ENCODE data around the gene IFT122. TPM values are rescaled to one million over a fixed set of nuclear protein-coding genes. Genes with fewer than 3 reads are reported as not detected.
A peak's percentile ranks its signal among the peaks of the same experiment; 100 is the strongest.
"Not testable (repeated sequence)": the region's sequence is repeated elsewhere in the genome, so short reads cannot be mapped to it uniquely, and the experiment has no call there.

The IFT122 gene
- total RNA-seq, 1 donor from 2014 or later = 42.3 TPM

- H3K27me3 ChIP-seq (ENCODE audit: control insufficient read depth in 3 of 3, insufficient read depth in 3 of 3, low read length in 3 of 3) = no peaks in the 10 kb centered on the region
- peaks cover 28 to 31% (median 29%) of the 10 kb centered on the region in 3 donors for H3K4me1 ChIP-seq (ENCODE audit: control insufficient read depth in 3 of 3, insufficient read depth in 3 of 3, low read length in 3 of 3)
- peaks cover 0 to 16% (median 9%) of the 10 kb centered on the region in 3 donors for H3K36me3 ChIP-seq (ENCODE audit: control insufficient read depth in 3 of 3, insufficient read depth in 3 of 3, low read length in 3 of 3)
- no peaks in the 10 kb centered on the region for H3K9me3 ChIP-seq (ENCODE audit: control insufficient read depth in 3 of 3, low read length in 3 of 3)
- no peak overlapping the region for H3K4me3 ChIP-seq (ENCODE audit: low read length in 3 of 3)
- H3K9ac ChIP-seq (ENCODE audit: low read depth in 1 of 3, low read length in 3 of 3) = peak overlapping the region in 1 of 3 donors; percentile 16
- peak overlapping the region; percentile 60 for H3K27ac ChIP-seq (ENCODE audit: low read depth, low read length)
These were observed 41.8 kb downstream of the IFT122 start for GRCh38 chr3:129481766-129482332.

GRCh38 chr3:129482721-129483120 lies 42.7 kb downstream of the IFT122 start:
- Histone ChIP-seq H3K9ac (ENCODE audit: low read depth in 1 of 3, low read length in 3 of 3) (no peak overlapping the region), H3K4me3 (ENCODE audit: low read length in 3 of 3) (no peak overlapping the region), H3K27me3 (ENCODE audit: control insufficient read depth in 3 of 3, insufficient read depth in 3 of 3, low read length in 3 of 3) (no peaks in the 10 kb centered on the region), H3K9me3 (ENCODE audit: control insufficient read depth in 3 of 3, low read length in 3 of 3) (no peaks in the 10 kb centered on the region), H3K36me3 (ENCODE audit: control insufficient read depth in 3 of 3, insufficient read depth in 3 of 3, low read length in 3 of 3) (peaks cover 0 to 10% (median 9%) of the 10 kb centered on the region in 3 donors), H3K4me1 (ENCODE audit: control insufficient read depth in 3 of 3, insufficient read depth in 3 of 3, low read length in 3 of 3) (peaks cover 36 to 39% (median 37%) of the 10 kb centered on the region in 3 donors), H3K27ac (ENCODE audit: low read depth, low read length) (no peak overlapping the region)

GRCh38 chr3:129483870-129484269 lies 43.8 kb downstream of the IFT122 start:
- no peak overlapping the region for H3K27ac ChIP-seq (ENCODE audit: low read depth, low read length)
- no peak overlapping the region for H3K4me3 ChIP-seq (ENCODE audit: low read length in 3 of 3)
- H3K9ac ChIP-seq (ENCODE audit: low read depth in 1 of 3, low read length in 3 of 3) = no peak overlapping the region
- no peaks in the 10 kb centered on the region for H3K9me3 ChIP-seq (ENCODE audit: control insufficient read depth in 3 of 3, low read length in 3 of 3)
- H3K27me3 ChIP-seq (ENCODE audit: control insufficient read depth in 3 of 3, insufficient read depth in 3 of 3, low read length in 3 of 3) = no peaks in the 10 kb centered on the region
- H3K36me3 ChIP-seq (ENCODE audit: control insufficient read depth in 3 of 3, insufficient read depth in 3 of 3, low read length in 3 of 3) = peaks cover 0 to 8% (median 6%) of the 10 kb centered on the region in 3 donors
- peaks cover 39 to 44% (median 41%) of the 10 kb centered on the region in 3 donors for H3K4me1 ChIP-seq (ENCODE audit: control insufficient read depth in 3 of 3, insufficient read depth in 3 of 3, low read length in 3 of 3)

- H3K4me1 ChIP-seq (ENCODE audit: control insufficient read depth in 3 of 3, insufficient read depth in 3 of 3, low read length in 3 of 3) = peaks cover 42 to 49% (median 44%) of the 10 kb centered on the region in 3 donors
- not testable (repeated sequence) for H3K27me3 ChIP-seq (ENCODE audit: control insufficient read depth in 3 of 3, insufficient read depth in 3 of 3, low read length in 3 of 3); H3K4me3 ChIP-seq (ENCODE audit: low read length in 3 of 3); H3K9me3 ChIP-seq (ENCODE audit: control insufficient read depth in 3 of 3, low read length in 3 of 3); H3K9ac ChIP-seq (ENCODE audit: low read depth in 1 of 3, low read length in 3 of 3); H3K36me3 ChIP-seq (ENCODE audit: control insufficient read depth in 3 of 3, insufficient read depth in 3 of 3, low read length in 3 of 3)
- peak overlapping the region; percentile 70 for H3K27ac ChIP-seq (ENCODE audit: low read depth, low read length)
These were observed 45.1 kb downstream of the IFT122 start for GRCh38 chr3:129485146-129485545.

GRCh38 chr3:129485721-129486663 lies 46.0 kb downstream of the IFT122 start:
- H3K9me3 ChIP-seq (ENCODE audit: control insufficient read depth in 3 of 3, low read length in 3 of 3) = no peaks in the 10 kb centered on the region
- H3K36me3 ChIP-seq (ENCODE audit: control insufficient read depth in 3 of 3, insufficient read depth in 3 of 3, low read length in 3 of 3) = peaks cover 0 to 2% (median 0%) of the 10 kb centered on the region in 3 donors
- H3K27me3 ChIP-seq (ENCODE audit: control insufficient read depth in 3 of 3, insufficient read depth in 3 of 3, low read length in 3 of 3) = no peaks in the 10 kb centered on the region
- H3K9ac ChIP-seq (ENCODE audit: low read depth in 1 of 3, low read length in 3 of 3) = peak overlapping the region in 1 of 3 donors; percentile 20
- no peak overlapping the region for H3K4me3 ChIP-seq (ENCODE audit: low read length in 3 of 3)
- peak overlapping the region; percentile 70 for H3K27ac ChIP-seq (ENCODE audit: low read depth, low read length)
- peaks cover 49 to 55% (median 49%) of the 10 kb centered on the region in 3 donors for H3K4me1 ChIP-seq (ENCODE audit: control insufficient read depth in 3 of 3, insufficient read depth in 3 of 3, low read length in 3 of 3)

GRCh38 chr3:129486664-129487035 lies 46.6 kb downstream of the IFT122 start:
- peaks cover 45 to 55% (median 45%) of the 10 kb centered on the region in 3 donors for H3K4me1 ChIP-seq (ENCODE audit: control insufficient read depth in 3 of 3, insufficient read depth in 3 of 3, low read length in 3 of 3)
- no peaks in the 10 kb centered on the region for H3K27me3 ChIP-seq (ENCODE audit: control insufficient read depth in 3 of 3, insufficient read depth in 3 of 3, low read length in 3 of 3)
- no peaks in the 10 kb centered on the region for H3K9me3 ChIP-seq (ENCODE audit: control insufficient read depth in 3 of 3, low read length in 3 of 3)
- peak overlapping the region in 1 of 3 donors; percentile 20 for H3K9ac ChIP-seq (ENCODE audit: low read depth in 1 of 3, low read length in 3 of 3)
- peaks cover 0 to 4% (median 2%) of the 10 kb centered on the region in 3 donors for H3K36me3 ChIP-seq (ENCODE audit: control insufficient read depth in 3 of 3, insufficient read depth in 3 of 3, low read length in 3 of 3)
- peak overlapping the region; percentile 70 for H3K27ac ChIP-seq (ENCODE audit: low read depth, low read length)
- H3K4me3 ChIP-seq (ENCODE audit: low read length in 3 of 3) = no peak overlapping the region

- no peaks in the 10 kb centered on the region for H3K27me3 ChIP-seq (ENCODE audit: control insufficient read depth in 3 of 3, insufficient read depth in 3 of 3, low read length in 3 of 3)
- peaks cover 0 to 5% (median 5%) of the 10 kb centered on the region in 3 donors for H3K36me3 ChIP-seq (ENCODE audit: control insufficient read depth in 3 of 3, insufficient read depth in 3 of 3, low read length in 3 of 3)
- peaks cover 38 to 52% (median 39%) of the 10 kb centered on the region in 3 donors for H3K4me1 ChIP-seq (ENCODE audit: control insufficient read depth in 3 of 3, insufficient read depth in 3 of 3, low read length in 3 of 3)
These were observed 47.3 kb downstream of the IFT122 start for GRCh38 chr3:129487183-129487867.

GRCh38 chr3:129487868-129488335 lies 47.9 kb downstream of the IFT122 start:
- not testable (repeated sequence) for H3K9ac ChIP-seq (ENCODE audit: low read depth in 1 of 3, low read length in 3 of 3); H3K27me3 ChIP-seq (ENCODE audit: control insufficient read depth in 3 of 3, insufficient read depth in 3 of 3, low read length in 3 of 3); H3K36me3 ChIP-seq (ENCODE audit: control insufficient read depth in 3 of 3, insufficient read depth in 3 of 3, low read length in 3 of 3); H3K9me3 ChIP-seq (ENCODE audit: control insufficient read depth in 3 of 3, low read length in 3 of 3); H3K4me3 ChIP-seq (ENCODE audit: low read length in 3 of 3)
- peaks cover 34 to 49% (median 34%) of the 10 kb centered on the region in 3 donors for H3K4me1 ChIP-seq (ENCODE audit: control insufficient read depth in 3 of 3, insufficient read depth in 3 of 3, low read length in 3 of 3)
- H3K27ac ChIP-seq (ENCODE audit: low read depth, low read length) = peak overlapping the region; percentile 70

More at GRCh38 chr3:129487183-129487867, 47.3 kb downstream of the IFT122 start:
- peak overlapping the region in 2 of 3 donors; percentile 11 to 46 for H3K9ac ChIP-seq (ENCODE audit: low read depth in 1 of 3, low read length in 3 of 3)
- H3K9me3 ChIP-seq (ENCODE audit: control insufficient read depth in 3 of 3, low read length in 3 of 3) = no peaks in the 10 kb centered on the region
- H3K4me3 ChIP-seq (ENCODE audit: low read length in 3 of 3) = no peak overlapping the region
- H3K27ac ChIP-seq (ENCODE audit: low read depth, low read length) = peak overlapping the region; percentile 70

GRCh38 chr3:129489258-129489657 lies 49.2 kb downstream of the IFT122 start:
- not testable (repeated sequence) for H3K9me3 ChIP-seq (ENCODE audit: control insufficient read depth in 3 of 3, low read length in 3 of 3); H3K27ac ChIP-seq (ENCODE audit: low read depth, low read length)
- peaks cover 34 to 49% (median 34%) of the 10 kb centered on the region in 3 donors for H3K4me1 ChIP-seq (ENCODE audit: control insufficient read depth in 3 of 3, insufficient read depth in 3 of 3, low read length in 3 of 3)

More at GRCh38 chr3:129489258-129489657, 49.2 kb downstream of the IFT122 start:
- not testable (repeated sequence) for H3K36me3 ChIP-seq (ENCODE audit: control insufficient read depth in 3 of 3, insufficient read depth in 3 of 3, low read length in 3 of 3); H3K27me3 ChIP-seq (ENCODE audit: control insufficient read depth in 3 of 3, insufficient read depth in 3 of 3, low read length in 3 of 3); H3K4me3 ChIP-seq (ENCODE audit: low read length in 3 of 3); H3K9ac ChIP-seq (ENCODE audit: low read depth in 1 of 3, low read length in 3 of 3)
